NCI-H345 treated with DMSO at 0.1 percent for 48 hours (cell line): ENCODE results near the gene SERP2.

Experiments used
- DNase-seq: peaks from one replicate; lab custom pipeline; 2025; ENCODE audit not compliant: unreplicated experiment; lab: John Stamatoyannopoulos, UW

The SERP2 gene

DNA sequence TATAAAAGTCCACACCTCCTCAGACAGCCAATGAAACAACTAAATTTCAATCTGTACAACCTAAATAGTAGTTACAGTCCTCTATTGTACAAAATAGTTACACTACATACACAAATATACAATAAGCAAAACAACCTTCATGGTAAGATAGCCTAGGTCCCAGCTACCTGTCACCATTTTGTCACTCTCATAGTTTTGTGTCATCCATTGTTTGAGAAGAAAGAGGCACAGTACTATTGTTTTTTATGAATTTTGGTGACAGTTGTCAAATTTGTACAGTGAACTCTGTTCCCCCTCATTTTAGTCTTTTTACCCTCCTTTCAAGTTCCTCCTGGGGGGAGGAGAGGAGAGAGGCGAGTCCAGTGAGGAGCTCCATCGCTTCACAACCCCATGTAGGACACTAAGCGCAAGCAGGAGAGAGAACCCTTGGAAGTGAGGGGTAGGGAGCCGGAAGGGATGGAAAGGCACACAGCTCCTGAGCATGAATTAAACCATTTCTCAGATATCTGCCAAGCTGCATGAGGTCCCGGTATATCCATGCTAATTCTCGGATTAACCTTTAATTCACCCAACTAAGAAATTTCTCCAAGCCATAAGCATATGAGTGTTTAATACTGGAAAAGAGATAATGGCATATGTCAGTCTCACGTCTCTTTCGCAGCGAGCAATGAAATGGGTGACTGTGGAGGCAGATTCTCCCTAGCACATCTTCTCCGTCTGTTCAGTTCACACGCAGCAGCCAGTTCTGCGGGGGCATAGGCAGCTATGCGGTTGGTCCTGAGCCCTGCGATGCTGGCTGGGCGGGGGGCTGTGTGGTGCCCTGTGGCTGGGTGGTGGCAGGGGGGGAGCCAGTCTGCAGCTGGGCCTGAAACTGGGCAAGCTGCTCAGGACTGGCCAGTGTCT lies 60.5 kb downstream of the SERP2 start:
- DNase-seq = no peak

DNA sequence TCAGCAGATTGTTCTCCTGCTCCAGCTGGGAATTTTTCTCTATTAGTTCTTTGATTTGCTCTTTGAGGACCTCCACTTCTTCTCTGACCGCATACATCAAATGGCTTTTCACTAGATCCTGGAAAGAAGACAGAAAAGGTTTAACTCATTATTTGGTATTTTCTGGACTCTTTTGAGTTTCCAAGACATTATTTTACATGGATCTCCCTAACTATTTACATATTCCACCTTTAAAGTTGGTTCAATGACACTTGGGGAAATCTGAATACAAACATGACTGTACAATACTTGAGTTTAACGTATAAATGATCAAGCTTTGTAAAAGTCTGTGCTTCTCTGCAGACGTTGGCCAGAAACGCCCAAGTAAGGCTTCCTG lies 61.1 kb downstream of the SERP2 start:
- DNase-seq = no peak

DNA sequence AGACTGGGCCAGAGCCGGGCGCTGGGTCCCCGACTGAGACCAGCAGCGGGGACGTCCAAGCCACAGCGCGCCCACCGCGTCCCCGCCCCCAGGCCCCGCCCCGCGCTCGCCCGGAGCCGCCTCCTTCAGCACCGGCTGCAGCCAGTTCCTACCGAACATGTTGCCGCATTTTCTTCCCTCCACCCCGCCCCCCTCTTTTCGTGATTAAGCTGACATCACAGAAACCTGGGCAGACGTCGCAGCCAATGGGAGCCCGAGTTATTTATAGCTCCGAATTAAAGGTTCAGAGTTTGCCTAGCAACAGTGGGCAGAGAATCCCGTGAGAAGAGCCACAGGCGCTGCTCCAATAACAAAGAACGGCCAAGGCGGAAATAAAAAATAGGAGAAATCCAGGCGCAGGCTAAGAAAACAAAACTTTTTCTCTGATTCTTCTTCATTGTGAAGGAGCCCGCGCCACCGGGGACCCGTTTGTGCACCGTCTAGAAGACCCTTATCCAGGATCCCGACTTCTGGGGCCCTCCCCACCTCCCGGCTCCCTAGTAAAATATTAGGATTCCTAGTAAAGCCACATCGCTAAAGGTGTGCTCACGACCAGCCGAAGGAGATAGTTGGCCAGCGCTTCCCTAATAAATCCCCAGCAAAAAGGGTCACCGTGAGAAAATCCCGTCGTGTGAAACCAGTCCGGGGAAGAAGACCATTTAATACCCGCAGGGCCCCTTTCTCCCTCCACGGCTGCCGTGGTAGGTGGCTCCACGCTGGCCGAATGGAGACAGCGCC lies 61.7 kb downstream of the SERP2 start:
- DNase-seq = peak; percentile 91

DNA sequence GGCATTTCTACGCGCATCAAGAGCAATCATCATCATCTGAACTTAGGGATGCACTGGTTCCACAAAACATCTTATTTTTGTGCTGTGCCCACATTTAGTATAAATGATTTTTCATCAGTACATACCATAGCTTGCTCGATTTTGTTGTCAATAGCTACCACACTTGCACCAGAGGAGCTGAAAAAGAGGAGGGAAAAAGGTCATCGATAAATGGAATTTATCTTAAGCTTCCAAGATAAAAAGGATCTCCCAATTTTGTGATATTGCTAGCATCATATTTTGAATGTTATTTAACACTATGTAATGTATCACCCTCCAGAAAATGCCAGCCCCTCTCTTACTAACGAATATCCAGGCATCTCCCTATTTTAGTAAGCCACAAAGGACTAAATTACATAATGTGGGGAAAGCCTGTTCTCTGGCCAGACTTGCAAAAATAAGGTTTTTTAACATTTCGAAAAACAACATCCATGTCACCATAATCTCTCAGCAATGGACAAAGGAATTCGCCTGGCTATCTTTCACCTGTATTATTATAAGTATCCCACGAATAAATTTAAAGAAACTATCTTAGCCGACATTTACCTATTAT lies 62.4 kb downstream of the SERP2 start:
- no peak for DNase-seq

DNA sequence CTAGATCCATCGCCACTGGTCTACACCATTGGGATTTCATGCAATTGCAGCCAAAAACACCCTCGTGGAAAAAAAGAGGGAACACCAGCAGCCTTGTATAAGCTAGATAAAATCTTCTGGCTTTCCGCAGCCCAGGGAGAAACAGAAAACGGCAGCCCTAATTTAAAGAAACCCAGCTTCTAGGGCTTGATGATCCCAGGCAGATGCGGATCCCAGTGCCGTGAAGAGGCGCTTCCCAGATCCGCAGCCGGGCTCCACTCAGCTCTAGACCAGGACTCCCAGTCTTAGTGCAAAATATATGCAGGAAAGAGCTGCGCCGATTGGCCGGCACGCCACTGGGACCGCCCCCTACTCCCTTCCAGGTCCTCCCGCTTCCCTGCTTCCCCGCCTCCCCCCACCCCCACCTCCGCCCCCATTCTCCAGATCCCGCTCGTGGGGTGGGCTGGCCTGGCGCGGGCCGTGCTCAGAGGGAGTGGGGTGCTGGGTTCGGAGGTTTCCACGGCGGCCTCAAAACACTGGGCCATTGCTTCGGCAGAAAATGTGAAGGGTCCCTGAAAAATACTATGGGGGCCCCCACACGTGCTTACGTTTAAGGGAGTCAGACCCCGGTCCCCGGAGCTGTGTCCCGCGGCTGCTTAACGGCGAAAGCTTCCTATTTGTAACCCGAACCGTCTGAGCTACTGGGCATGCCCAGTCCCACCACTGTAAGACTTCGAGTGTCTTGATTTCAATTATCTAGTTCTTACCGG lies 63.1 kb downstream of the SERP2 start:
- peak; percentile 70 for DNase-seq

DNA sequence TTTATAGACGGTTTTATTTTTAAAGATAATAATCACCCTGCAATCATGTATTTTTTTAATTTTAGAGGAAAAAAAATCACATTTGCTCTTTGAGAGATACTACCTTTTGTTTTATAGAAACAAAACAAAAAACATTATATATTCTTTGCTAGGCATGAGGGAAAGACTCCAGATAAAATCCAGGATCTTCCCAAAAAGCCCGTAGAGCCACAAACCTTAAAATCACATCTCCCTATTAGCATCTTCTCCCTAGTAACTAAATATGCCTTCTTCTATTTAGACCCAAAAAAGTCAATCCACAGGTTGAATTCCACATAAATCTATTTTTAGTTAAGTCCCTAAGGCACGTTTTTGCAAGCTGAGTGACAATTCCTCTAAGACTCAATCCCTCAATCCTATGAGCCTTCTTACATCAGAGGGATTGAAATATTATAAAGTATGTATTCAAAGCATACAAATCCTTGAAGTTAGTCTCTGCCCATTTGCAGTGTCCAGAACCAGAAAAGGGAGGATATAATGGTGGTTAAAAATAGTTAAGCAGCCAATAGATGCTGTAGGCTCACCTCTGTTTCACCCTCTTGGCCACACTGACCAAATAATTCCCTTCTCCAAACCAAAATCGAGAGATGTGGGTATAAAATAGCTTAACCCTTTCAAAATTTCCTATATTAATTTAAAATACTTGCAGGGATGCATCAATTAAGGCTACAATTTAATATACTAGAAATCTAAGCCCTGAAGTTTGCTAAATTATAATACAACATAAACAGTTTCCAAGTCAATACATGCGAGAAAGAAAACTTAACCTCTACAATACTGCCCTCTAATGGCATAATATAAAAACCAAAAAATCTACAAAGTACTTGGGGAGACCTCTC lies 64.0 kb downstream of the SERP2 start:
- peak; percentile 52 for DNase-seq

DNA sequence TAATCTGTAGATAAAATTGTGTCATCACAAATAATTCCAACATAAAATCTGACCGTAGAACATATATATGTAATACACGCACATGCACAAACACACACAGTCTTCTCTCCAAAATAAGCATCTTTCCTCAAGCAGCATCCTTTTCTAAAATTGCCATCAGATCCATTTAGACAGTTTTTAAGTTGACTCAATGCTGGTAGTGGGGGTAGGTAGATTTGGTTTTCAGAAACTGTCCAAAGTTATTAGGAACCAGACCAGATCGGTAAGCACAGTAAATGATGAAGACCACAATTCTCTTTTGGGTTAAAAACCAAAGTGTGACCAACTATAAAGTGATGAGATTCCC lies 64.6 kb downstream of the SERP2 start:
- DNase-seq = no peak

DNA sequence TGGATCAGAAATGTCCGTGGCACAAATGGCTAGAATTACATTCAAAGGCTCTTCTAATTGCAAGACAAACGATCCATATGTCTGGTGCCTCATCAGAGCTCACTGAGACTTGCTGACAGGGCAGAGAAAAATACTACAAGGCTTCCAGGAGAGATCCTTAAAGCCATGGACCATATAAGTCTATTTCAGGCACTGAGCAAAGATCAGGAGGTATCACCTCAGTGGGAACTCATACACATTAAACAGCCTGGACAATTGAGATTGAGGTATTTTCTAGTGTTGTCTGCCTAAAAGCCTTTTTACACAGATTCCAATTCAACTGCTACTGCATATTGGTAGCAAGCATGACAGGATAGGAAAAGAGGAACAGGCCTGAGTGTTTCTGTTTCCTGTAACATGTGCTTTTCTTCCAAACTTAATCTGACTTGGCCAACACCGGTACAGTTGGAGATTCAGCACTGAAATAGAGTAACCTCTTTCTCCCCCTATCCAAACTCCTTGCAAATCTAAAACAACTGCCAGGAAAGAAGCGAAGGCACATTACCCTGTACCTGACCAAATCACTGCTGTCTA lies 65.9 kb downstream of the SERP2 start:
- no peak for DNase-seq

DNA sequence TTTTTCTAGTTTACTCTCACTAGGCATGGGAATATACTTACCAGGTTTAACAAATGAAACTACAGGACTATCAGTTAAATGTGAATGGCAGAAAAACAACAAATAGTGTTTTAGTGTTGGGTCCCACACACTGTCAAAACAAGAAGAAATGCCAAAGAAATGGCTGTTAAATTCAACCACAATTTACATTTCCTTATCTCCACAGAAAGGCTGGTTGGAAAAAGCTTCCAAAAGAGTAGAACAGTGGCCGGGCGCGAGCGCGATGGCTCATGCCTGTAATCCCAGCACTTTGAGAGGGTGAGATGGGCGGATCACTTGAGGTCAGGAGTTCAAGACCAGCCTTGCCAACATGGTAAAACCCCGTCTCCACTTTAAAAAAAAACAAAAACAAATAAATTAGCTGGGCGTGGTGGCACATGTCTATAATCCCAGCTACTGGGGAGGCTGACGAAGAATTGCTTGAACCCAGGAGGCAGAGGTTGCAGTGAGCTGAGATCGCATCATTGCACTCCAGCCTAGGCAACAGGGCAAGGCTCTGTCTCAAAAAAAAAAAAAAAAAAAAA lies 66.5 kb downstream of the SERP2 start:
- no peak for DNase-seq
